ENCODE measurements around the gene GNPAT.

- no peak for TF ChIP-seq NFIC (IDR thresholded peaks at IDR 0.05)
- TF ChIP-seq REST (IDR thresholded peaks at IDR 0.05; ENCODE audit: low read depth), result no peak
- no peak for TF ChIP-seq YY1 (IDR thresholded peaks at IDR 0.05; ENCODE audit: low read depth)
- TF ChIP-seq EP300 (IDR thresholded peaks at IDR 0.05; ENCODE audit: borderline replicate concordance), result no peak
- TF ChIP-seq RAD21 (IDR thresholded peaks at IDR 0.05; ENCODE audit: low read depth), result no peak
- TF ChIP-seq EGR1 (IDR thresholded peaks at IDR 0.05), result no peak
- no peak for TF ChIP-seq TEAD4 (IDR thresholded peaks at IDR 0.05)
- TF ChIP-seq MAX (IDR thresholded peaks at IDR 0.05), result no peak
- no peak for TF ChIP-seq TCF12 (IDR thresholded peaks at IDR 0.05; ENCODE audit: low read depth)
These were observed 82.0 kb downstream of the GNPAT start for GRCh38 chr1:231322880-231323530.

All from Ishikawa (cell line).